ENCODE measurements around the gene SLC35D1. TPM values are rescaled to one million over a fixed set of nuclear protein-coding genes. Genes with fewer than 3 reads are reported as not detected.

The SLC35D1 gene
- polyA plus RNA-seq, 1 of the 3 experiments (the other 2 are of a cell fraction): 4.8 TPM

DNA sequence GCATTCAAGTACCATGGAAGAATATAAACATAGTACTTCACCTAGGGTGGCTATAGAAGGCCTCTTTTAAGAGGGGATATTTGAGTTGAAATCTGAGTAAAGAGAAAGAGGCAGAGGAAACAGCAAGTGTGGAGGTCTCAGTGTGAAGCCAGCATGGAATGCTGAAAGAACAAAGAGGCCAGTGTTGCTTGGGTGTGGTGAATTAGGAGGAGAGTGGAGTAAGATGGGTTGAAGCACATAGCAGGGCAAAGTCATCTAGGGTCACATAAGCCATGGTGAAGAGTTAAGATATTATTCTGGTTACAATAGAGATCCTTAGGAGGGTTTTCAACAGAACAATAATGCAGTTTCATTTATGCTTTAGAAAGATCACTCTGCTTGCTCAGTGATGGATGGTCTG is 43.4 kb upstream of the SLC35D1 start:
- no peak overlapping the region for H3K4me3 ChIP-seq (ENCODE audit: low read depth in 2 of 2, low read length in 1 of 2)
- no peak overlapping the region for H3K4me2 ChIP-seq
- H3F3A ChIP-seq (replicated peaks; ENCODE audit: insufficient read depth): no peaks in the 10 kb centered on the region
- H4K20me1 ChIP-seq (ENCODE audit: insufficient read depth): no peaks in the 10 kb centered on the region
- no peak overlapping the region for H3K9ac ChIP-seq
- H3K27ac ChIP-seq (ENCODE audit: low read depth in 2 of 2, low read length in 1 of 2): no peak overlapping the region
- H3K9me3 ChIP-seq: no peaks in the 10 kb centered on the region
- H3K27me3 ChIP-seq (ENCODE audit: insufficient read depth): no peaks in the 10 kb centered on the region; the same call in 1 of the 2 replicates
- H3K9me2 ChIP-seq: no peaks in the 10 kb centered on the region
- ChIA-PET CTCF (no interaction called here), POLR2A (no interaction called here)
- H3K79me2 ChIP-seq (ENCODE audit: insufficient read depth): no peaks in the 10 kb centered on the region
- TF ChIP-seq, protein P1, sequence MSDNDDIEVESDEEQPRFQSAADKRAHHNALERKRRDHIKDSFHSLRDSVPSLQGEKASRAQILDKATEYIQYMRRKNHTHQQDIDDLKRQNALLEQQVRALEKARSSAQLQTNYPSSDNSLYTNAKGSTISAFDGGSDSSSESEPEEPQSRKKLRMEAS (IDR thresholded peaks at IDR 0.05; ENCODE audit: low read depth): no peak
- no peak for TF ChIP-seq CHD2 (IDR thresholded peaks at IDR 0.05; ENCODE audit: low read length, partially characterized antibody)
- no peak for TF ChIP-seq FOXM1 (IDR thresholded peaks at IDR 0.05; ENCODE audit: low read depth)
- no peak for TF ChIP-seq FOSL2 (IDR thresholded peaks at IDR 0.05; ENCODE audit: borderline replicate concordance, low read depth)
- TF ChIP-seq, protein P2, sequence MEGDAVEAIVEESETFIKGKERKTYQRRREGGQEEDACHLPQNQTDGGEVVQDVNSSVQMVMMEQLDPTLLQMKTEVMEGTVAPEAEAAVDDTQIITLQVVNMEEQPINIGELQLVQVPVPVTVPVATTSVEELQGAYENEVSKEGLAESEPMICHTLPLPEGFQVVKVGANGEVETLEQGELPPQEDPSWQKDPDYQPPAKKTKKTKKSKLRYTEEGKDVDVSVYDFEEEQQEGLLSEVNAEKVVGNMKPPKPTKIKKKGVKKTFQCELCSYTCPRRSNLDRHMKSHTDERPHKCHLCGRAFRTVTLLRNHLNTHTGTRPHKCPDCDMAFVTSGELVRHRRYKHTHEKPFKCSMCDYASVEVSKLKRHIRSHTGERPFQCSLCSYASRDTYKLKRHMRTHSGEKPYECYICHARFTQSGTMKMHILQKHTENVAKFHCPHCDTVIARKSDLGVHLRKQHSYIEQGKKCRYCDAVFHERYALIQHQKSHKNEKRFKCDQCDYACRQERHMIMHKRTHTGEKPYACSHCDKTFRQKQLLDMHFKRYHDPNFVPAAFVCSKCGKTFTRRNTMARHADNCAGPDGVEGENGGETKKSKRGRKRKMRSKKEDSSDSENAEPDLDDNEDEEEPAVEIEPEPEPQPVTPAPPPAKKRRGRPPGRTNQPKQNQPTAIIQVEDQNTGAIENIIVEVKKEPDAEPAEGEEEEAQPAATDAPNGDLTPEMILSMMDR (IDR thresholded peaks at IDR 0.05): no peak
- TF ChIP-seq GABPA (IDR thresholded peaks at IDR 0.05; ENCODE audit: low read depth): no peak
- no peak for TF ChIP-seq NFIC (IDR thresholded peaks at IDR 0.05; ENCODE audit: borderline replicate concordance)
- TF ChIP-seq, protein P3, sequence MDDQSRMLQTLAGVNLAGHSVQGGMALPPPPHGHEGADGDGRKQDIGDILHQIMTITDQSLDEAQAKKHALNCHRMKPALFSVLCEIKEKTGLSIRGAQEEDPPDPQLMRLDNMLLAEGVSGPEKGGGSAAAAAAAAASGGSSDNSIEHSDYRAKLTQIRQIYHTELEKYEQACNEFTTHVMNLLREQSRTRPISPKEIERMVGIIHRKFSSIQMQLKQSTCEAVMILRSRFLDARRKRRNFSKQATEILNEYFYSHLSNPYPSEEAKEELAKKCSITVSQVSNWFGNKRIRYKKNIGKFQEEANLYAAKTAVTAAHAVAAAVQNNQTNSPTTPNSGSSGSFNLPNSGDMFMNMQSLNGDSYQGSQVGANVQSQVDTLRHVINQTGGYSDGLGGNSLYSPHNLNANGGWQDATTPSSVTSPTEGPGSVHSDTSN (IDR thresholded peaks at IDR 0.05): no peak
- TF ChIP-seq, protein P4, sequence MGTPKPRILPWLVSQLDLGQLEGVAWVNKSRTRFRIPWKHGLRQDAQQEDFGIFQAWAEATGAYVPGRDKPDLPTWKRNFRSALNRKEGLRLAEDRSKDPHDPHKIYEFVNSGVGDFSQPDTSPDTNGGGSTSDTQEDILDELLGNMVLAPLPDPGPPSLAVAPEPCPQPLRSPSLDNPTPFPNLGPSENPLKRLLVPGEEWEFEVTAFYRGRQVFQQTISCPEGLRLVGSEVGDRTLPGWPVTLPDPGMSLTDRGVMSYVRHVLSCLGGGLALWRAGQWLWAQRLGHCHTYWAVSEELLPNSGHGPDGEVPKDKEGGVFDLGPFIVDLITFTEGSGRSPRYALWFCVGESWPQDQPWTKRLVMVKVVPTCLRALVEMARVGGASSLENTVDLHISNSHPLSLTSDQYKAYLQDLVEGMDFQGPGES (IDR thresholded peaks at IDR 0.05; ENCODE audit: low read depth, low read length): no peak
- no peak for TF ChIP-seq SMC3 (IDR thresholded peaks at IDR 0.05; ENCODE audit: low read depth, low read length)
- no peak for TF ChIP-seq JUND (IDR thresholded peaks at IDR 0.05)
- TF ChIP-seq NRF1 (IDR thresholded peaks at IDR 0.05; ENCODE audit: low read depth, low read length): no peak
- TF ChIP-seq FOXJ3 (CRISPR knock-in tag; IDR thresholded peaks at IDR 0.05): no peak
- TF ChIP-seq, protein P5, sequence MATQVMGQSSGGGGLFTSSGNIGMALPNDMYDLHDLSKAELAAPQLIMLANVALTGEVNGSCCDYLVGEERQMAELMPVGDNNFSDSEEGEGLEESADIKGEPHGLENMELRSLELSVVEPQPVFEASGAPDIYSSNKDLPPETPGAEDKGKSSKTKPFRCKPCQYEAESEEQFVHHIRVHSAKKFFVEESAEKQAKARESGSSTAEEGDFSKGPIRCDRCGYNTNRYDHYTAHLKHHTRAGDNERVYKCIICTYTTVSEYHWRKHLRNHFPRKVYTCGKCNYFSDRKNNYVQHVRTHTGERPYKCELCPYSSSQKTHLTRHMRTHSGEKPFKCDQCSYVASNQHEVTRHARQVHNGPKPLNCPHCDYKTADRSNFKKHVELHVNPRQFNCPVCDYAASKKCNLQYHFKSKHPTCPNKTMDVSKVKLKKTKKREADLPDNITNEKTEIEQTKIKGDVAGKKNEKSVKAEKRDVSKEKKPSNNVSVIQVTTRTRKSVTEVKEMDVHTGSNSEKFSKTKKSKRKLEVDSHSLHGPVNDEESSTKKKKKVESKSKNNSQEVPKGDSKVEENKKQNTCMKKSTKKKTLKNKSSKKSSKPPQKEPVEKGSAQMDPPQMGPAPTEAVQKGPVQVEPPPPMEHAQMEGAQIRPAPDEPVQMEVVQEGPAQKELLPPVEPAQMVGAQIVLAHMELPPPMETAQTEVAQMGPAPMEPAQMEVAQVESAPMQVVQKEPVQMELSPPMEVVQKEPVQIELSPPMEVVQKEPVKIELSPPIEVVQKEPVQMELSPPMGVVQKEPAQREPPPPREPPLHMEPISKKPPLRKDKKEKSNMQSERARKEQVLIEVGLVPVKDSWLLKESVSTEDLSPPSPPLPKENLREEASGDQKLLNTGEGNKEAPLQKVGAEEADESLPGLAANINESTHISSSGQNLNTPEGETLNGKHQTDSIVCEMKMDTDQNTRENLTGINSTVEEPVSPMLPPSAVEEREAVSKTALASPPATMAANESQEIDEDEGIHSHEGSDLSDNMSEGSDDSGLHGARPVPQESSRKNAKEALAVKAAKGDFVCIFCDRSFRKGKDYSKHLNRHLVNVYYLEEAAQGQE (IDR thresholded peaks at IDR 0.05; ENCODE audit: low read depth, low read length): no peak
- no peak for DNase-seq
- H3K36me3 ChIP-seq (replicated peaks in 1 of 2; ENCODE audit: control insufficient read depth in 1 of 2, insufficient read depth in 2 of 2, low read length in 1 of 2): no peaks in the 10 kb centered on the region
- no peaks in the 10 kb centered on the region for H3K4me1 ChIP-seq (ENCODE audit: control insufficient read depth in 1 of 2, insufficient read depth in 2 of 2, low read depth in 1 of 2, low read length in 1 of 2)
- no peak overlapping the region for H2AFZ ChIP-seq (ENCODE audit: low read depth)
